Gastroesophageal sphincter (tissue), 4 donors: ENCODE data around the gene CCDC34. TPM values are rescaled to one million over a fixed set of nuclear protein-coding genes. Genes with fewer than 3 reads are reported as not detected.

Experiments used
- ATAC-seq: fragments of 150-250 bp; one replicate; pipeline ENCODE4 v1.9.1; 2016; ENCODE audit warnings: mild to moderate bottlenecking, moderate library complexity
- H3K27ac ChIP-seq, 4 donors: fragments of 200-600 bp; sonication (generic) in 3 of 4; 1 replicate in 3 of 4; 2 replicates in 1 of 4; pipeline ENCODE4 v1.5.1; 2016 to 2019
- H3K27me3 ChIP-seq: fragments of 200-600 bp; sonication (generic); one replicate; pipeline ENCODE4 v1.5.1; 2019
- H3K36me3 ChIP-seq, 2 donors: fragments of 200-600 bp; sonication (generic); one replicate each; pipeline ENCODE4 v1.5.1; 2019; ENCODE audit warnings: control low read depth in 1 of 2
- H3K4me1 ChIP-seq, 3 donors: fragments of 200-600 bp; sonication (generic); 1 replicate in 2 of 3; 2 replicates in 1 of 3; pipeline ENCODE4 v1.5.1; 2016 to 2019; ENCODE audit warnings: control low read depth in 2 of 3
- H3K4me3 ChIP-seq, 2 donors: fragments of 200-600 bp; sonication (generic); one replicate each; pipeline ENCODE4 v1.5.1; 2019; ENCODE audit warnings: mild to moderate bottlenecking in 1 of 2, moderate library complexity in 1 of 2
- H3K9me3 ChIP-seq, 3 donors: fragments of 200-600 bp; sonication (generic); one replicate each; pipeline ENCODE4 v1.5.1; 2017 to 2019; ENCODE audit warnings: control low read depth in 2 of 3
- CTCF ChIP-seq, 4 experiments: fragments of 200-600 bp in 2 of 4; fragments of 450-650 bp in 2 of 4; sonication (generic) in 1 of 4; IDR thresholded peaks; one replicate each; pipeline ENCODE4 v1.5.1; 2017 to 2019; ENCODE audit warnings: antibody characterized with exemption in 4 of 4, mild to moderate bottlenecking in 2 of 4, moderate library complexity in 2 of 4
- EP300 ChIP-seq: sonication (generic); formaldehyde crosslinking; IDR thresholded peaks from one replicate; pipeline ENCODE4 v1.6.1; 2017; ENCODE audit warnings: antibody characterized with exemption, mild to moderate bottlenecking
- POLR2A ChIP-seq, 2 donors: fragments of 450-650 bp; IDR thresholded peaks; one replicate each; pipeline ENCODE4 v1.6.1; 2017; ENCODE audit warnings: antibody characterized with exemption in 2 of 2, mild to moderate bottlenecking in 2 of 2, moderate library complexity in 1 of 2
- POLR2AphosphoS5 ChIP-seq: sonication (generic); formaldehyde crosslinking; IDR thresholded peaks from one replicate; pipeline ENCODE4 v1.6.1; 2017; ENCODE audit warnings: antibody characterized with exemption
- WGBS, 2 donors: methylation state at CpG; one replicate each; pipeline ENCODE4 v1.1.5; 2018; ENCODE audit warnings: low coverage in 1 of 2; 5-methylcytosine and 5-hydroxymethylcytosine counted together
- total RNA-seq, 4 donors: library from RNA; depleted of rRNA; stranded (reverse); fragments of >200 nt; gene quantifications; one replicate each; pipeline ENCODE4 v1.1.0, GENCODE V29; 2016

The CCDC34 gene
- total RNA-seq, 4 donors from 2014 or later, result 0.78 to 1.3 (median 1.1) TPM

- no peak for ATAC-seq
- TF ChIP-seq EP300, result no peak
- no peak for TF ChIP-seq POLR2A (IDR thresholded peaks at IDR 0.05)
- TF ChIP-seq POLR2AphosphoS5, result no peak
- TF ChIP-seq CTCF (IDR thresholded peaks at IDR 0.05), result no peak
- Histone ChIP-seq H3K4me3 (no peak overlapping the region), H3K4me1 (no peaks in the 10 kb centered on the region), H3K9me3 (no peaks in the 10 kb centered on the region), H3K36me3 (no peaks in the 10 kb centered on the region), H3K27me3 (no peaks in the 10 kb centered on the region), H3K27ac (no peak overlapping the region)
- 83 to 89% methylated on average over 2 of the region's 2 CpGs for WGBS, 2 donors
Observed at GRCh38 chr11:27409742-27410141, 46.7 kb upstream of the CCDC34 start.

GRCh38 chr11:27409049-27409448 is 46.0 kb upstream of the CCDC34 start:
- no peaks in the 10 kb centered on the region for H3K4me1 ChIP-seq
- ATAC-seq, result no peak
- H3K27ac ChIP-seq, result no peak overlapping the region
- no peaks in the 10 kb centered on the region for H3K9me3 ChIP-seq
- no peak for TF ChIP-seq POLR2A (IDR thresholded peaks at IDR 0.05)
- TF ChIP-seq EP300, result no peak
- no peak for TF ChIP-seq CTCF (IDR thresholded peaks at IDR 0.05)
- no peak for TF ChIP-seq POLR2AphosphoS5
- H3K4me3 ChIP-seq, result no peak overlapping the region
- no peaks in the 10 kb centered on the region for H3K27me3 ChIP-seq
- no peaks in the 10 kb centered on the region for H3K36me3 ChIP-seq

GRCh38 chr11:27408246-27408800 is 45.3 kb upstream of the CCDC34 start:
- Histone ChIP-seq H3K4me3 (no peak overlapping the region), H3K9me3 (no peaks in the 10 kb centered on the region), H3K36me3 (no peaks in the 10 kb centered on the region), H3K27me3 (no peaks in the 10 kb centered on the region), H3K4me1 (no peaks in the 10 kb centered on the region), H3K27ac (no peak overlapping the region)
- 82 to 91% methylated on average over 2 of the region's 2 CpGs for WGBS, 2 donors
- no peak for TF ChIP-seq POLR2AphosphoS5
- no peak for TF ChIP-seq EP300
- TF ChIP-seq POLR2A (IDR thresholded peaks at IDR 0.05), result no peak
- no peak for TF ChIP-seq CTCF (IDR thresholded peaks at IDR 0.05)
- no peak for ATAC-seq

- H3K9me3 ChIP-seq, result no peaks in the 10 kb centered on the region
- H3K36me3 ChIP-seq, result no peaks in the 10 kb centered on the region
- TF ChIP-seq CTCF (IDR thresholded peaks at IDR 0.05) (no peak), POLR2A (IDR thresholded peaks at IDR 0.05) (no peak), POLR2AphosphoS5 (no peak), EP300 (no peak)
- ATAC-seq, result no peak
- H3K4me1 ChIP-seq, result no peaks in the 10 kb centered on the region
- no peak overlapping the region for H3K27ac ChIP-seq
- H3K4me3 ChIP-seq, result no peak overlapping the region
- WGBS, 2 donors, result 85 to 100% methylated on average over 2 to 3 of the region's 3 CpGs
- no peaks in the 10 kb centered on the region for H3K27me3 ChIP-seq
Observed at GRCh38 chr11:27406498-27407354, 43.7 kb upstream of the CCDC34 start.

GRCh38 chr11:27405134-27405533 is 42.1 kb upstream of the CCDC34 start:
- 84 to 88% methylated on average over 3 of the region's 3 CpGs for WGBS, 2 donors
- no peak overlapping the region for H3K27ac ChIP-seq
- no peaks in the 10 kb centered on the region for H3K9me3 ChIP-seq
- ATAC-seq, result no peak
- H3K27me3 ChIP-seq, result no peaks in the 10 kb centered on the region
- TF ChIP-seq POLR2AphosphoS5 (no peak), POLR2A (IDR thresholded peaks at IDR 0.05) (no peak), CTCF (IDR thresholded peaks at IDR 0.05) (no peak), EP300 (no peak)
- H3K36me3 ChIP-seq, result no peaks in the 10 kb centered on the region
- no peaks in the 10 kb centered on the region for H3K4me1 ChIP-seq
- H3K4me3 ChIP-seq, result no peak overlapping the region
